CMK (cell line): ENCODE measurements around the gene FERD3L.
"Not testable (repeated sequence)": the region's sequence is repeated elsewhere in the genome, so short reads cannot be mapped to it uniquely, and the experiment has no call there.

ENCODE experiments used
- DNase-seq: peaks from one replicate; pipeline ENCODE4 v3.0.0-alpha.2; 2010; ENCODE audit warnings: low read depth

Gene FERD3L, protein sequence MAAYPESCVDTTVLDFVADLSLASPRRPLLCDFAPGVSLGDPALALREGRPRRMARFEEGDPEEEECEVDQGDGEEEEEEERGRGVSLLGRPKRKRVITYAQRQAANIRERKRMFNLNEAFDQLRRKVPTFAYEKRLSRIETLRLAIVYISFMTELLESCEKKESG

GRCh38 chr7:19144661-19145433 lies at the start of gene FERD3L:
FERD3L (minus strand) TSS chr7:19145421; CDS start chr7:19145362, 59 bp downstream.
- no peak for DNase-seq

DNA sequence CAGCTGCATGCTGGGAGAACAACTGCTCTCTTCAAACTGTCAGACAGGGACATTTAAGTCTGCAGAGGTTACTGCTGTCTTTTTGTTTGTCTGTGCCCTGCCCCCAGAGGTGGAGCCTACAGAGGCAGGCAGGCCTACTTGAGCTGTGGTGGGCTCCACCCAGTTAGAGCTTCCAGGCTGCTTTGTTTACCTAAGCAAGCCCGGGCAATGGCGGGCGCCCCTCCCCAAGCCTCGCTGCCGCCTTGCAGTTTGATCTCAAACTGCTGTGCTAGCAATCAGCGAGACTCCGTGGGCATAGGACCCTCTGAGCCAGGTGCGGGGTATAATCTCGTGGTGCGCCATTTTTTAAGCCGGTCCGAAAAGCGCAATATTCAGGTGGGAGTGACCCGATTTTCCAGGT lies 49.2 kb upstream of the FERD3L start:
- not testable (repeated sequence) for DNase-seq

DNA sequence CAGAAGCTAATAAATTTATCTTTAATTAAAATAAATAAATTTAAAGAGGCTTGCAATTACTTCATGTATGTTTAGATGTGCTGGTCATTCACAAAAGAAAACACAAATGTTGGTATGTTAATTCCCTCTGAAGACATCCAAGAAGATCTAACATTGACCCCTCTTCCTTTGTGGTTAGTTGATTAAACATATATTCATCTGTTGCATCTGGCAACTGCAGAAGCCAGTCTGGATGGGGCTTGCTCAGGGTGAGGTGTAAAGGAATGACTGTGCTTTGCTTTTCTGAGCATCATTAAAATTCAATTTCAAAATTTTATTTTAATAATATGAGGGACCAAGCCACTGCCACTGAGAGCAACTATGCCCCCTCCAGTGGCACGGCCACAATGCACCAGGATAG lies 36.4 kb upstream of the FERD3L start:
- no peak for DNase-seq

DNA sequence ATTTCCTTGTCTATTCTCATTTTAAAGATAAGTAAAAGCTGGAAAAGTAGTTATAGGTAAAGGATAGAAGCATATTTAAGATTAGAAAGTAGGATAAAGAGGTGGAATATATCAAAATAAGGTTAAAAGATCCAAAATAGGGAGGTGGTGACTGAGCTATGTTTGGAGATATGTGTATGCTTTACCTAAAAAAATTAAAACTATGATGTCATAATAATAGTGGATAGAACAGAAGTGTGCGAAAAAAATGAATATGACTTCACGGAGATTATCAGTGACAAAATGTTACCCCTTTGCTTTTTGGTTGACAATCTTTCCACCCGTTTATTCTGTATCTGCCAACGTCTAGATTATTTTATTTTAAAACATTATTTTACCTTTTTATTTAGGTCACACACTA lies 33.4 kb upstream of the FERD3L start:
- no peak for DNase-seq

- no peak for DNase-seq
Observed at GRCh38 chr7:19177269-19177668, 32.0 kb upstream of the FERD3L start.

DNA sequence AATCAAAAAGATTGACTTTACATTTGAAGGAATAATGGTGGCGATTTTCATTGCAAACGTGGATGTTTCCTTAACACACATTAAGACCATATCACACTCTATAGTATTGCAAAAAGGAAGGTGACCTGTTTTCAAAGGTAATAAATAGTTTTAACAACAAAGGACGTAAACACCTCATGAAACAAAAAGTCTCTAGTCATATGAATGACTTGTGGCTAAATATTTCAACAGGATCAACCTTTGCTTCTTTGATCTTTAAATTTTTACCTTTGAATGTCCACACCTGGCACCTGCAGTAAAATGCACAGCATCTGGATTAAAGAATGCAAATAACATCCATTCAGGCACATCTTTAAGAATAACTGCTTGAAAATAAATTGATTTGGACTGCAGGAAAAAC lies 30.0 kb upstream of the FERD3L start:
- DNase-seq = no peak

- no peak for DNase-seq
Observed at GRCh38 chr7:19161671-19162070, 16.4 kb upstream of the FERD3L start.

- DNase-seq = no peak
Observed at GRCh38 chr7:19146699-19147098, 1.5 kb upstream of the FERD3L start.

DNA sequence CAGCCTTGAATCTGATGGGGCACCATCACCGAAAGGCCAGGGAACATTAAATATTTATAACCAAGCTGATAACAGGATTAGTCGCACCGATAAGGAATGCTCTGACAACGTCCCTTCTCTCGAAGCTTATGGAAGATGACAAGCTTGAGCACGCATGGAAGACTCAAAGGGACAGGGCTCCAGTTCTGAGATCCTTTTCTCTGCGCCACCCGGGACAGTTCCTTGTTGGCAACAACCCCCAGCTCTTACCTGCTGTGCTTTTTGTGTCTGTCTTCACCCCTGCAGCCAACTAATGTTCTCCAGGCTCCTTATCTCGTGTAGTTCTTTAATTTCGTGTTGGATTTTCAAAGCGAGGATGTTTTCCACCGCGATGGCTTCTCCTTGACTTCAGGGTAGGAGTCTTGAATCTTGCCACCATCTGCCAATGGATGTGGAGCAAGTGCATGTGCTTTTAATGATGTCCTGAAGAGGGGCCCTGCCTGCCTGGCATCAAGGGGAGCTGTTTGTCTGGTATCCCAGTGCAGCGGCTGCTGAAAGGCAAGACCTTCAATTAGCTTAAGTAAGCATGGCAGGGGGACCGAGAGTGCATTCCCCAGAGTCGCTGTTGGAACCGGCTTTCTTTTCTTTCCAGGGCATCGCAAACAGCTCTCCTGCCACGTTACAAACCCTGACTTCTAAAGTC lies 354 bp upstream of the FERD3L start:
- DNase-seq = no peak

DNA sequence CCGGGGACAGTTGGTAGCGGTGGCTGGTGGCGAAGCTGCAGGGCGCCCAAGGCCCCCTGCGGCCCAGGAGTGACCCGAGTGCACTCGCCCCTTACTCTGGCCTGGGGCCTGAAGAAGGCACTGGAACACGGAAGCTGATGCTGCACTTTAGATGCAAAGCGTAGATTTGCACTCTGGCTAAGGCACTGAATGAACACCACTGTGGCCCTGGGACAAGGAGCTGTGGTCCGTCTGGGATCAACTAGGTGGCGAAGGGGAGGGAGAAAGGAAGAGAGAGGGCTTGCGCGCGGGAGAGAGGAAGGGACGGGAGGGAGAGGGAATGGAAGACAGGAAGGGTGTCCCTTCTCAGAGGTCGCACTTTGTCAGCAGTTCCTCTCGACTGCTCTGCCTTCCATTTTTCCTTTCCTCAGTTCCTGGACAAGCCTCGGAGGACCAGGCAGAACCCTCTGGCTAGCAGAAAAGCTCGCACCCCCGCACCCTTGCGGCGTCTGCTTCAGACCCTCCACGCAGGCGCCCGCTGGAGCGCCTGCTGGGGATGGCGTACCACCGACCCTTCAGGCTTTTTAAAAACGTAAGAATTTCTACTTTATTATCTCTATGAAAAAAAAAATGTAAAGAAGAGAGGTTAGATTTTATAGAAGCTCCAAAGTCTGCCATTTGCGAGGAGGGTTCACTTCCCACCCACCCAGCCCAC lies 1.2 kb downstream of the FERD3L start:
- no peak for DNase-seq

DNA sequence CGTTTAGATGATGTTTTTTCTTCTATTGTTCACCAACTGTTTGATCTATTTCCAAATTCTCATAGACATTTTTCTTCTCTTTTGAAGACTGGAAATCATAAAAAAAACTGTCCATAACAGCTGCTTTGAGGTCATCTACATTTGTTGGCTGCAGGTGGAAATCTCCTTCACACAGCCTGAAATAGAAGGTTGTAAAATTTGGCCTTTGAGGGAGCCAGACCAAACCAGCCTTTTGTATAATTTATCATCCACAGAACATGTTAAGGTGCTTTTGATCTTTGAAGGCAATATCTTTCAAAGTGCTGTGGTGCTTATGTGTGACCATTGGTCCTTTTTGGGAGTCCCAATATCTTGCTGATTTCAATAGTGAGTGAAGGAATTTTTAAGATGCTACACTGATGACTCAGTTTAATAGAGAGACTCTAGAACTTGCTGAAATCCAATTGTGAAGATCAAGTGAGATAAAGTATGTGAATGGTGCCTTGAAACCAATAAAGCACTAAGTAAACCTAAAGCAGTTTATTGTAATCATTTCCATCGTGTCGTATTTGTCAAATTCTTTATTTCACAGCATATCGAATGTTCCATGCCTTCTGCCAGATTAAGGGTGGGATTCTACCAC lies 5.4 kb downstream of the FERD3L start:
- DNase-seq = no peak

DNA sequence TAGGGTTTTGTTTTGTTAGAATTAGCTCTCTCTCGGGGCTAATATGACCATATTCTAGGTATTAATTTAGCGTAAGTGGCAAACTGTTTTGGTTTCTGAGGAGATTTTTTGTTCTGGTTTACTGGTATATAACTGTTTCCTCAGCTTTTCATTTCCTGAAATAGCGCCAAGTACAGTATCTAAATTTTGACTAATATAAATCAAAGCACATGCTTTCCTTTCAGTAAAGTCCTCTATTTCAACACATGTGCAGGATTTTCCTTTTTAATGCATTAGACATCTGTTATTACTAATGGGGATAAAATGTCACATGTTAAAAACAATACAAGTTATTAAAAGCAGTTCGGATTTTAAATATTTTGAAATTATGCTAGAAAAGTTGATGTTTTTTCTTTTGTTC lies 11.3 kb downstream of the FERD3L start:
- no peak for DNase-seq

GRCh38 chr7:19133390-19133789 lies 11.8 kb downstream of the FERD3L start:
- DNase-seq = no peak

DNA sequence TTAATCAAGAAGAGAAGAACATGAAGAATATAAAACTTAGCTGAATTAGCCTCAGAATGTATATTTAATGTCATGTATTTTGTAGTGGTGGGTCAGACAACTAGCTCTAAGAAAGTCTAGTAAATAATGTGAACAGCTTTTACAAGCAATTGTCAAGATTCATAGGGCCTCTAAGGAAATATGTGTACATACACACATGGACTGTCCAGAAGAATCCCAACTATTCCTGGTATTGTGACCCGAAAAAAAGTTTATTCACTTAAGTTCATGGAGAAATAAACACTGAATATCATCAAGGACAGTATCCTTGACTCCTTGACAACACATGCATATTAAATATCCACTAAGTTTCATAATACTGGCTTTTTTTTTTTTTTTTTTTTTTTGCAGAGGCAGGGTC lies 16.4 kb downstream of the FERD3L start:
- no peak for DNase-seq

- no peak for DNase-seq
Observed at GRCh38 chr7:19121977-19122588, 23.1 kb downstream of the FERD3L start.

GRCh38 chr7:19119870-19120486 lies 25.2 kb downstream of the FERD3L start:
- DNase-seq = no peak

DNA sequence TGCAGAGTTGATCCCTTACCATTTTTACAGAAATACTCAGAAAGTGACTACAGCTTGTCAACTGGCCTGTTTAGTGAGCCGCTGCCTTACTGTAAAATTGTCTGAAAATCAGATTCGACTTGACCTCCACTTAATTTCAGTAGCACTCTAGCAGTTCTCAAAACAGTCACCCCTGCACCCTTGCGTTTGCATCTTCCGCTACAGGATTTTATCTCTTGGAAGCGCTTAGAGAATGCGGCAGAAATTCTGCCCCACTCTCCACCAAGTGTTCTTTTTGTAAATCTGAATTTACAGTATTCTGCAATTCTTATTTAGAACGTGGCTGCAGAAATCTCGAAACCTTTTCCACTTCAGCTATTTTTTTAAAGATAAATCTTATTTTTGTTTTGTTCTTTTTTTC lies 25.8 kb downstream of the FERD3L start:
- DNase-seq = no peak

GRCh38 chr7:19118636-19119371 lies 26.4 kb downstream of the FERD3L start:
- DNase-seq = no peak

GRCh38 chr7:19117870-19118608 lies 27.2 kb downstream of the FERD3L start:
- DNase-seq = no peak
